GM21717 (cell line): ENCODE results near the gene ALPG.

Experiments
- ATAC-seq: cut with Tn5 transposase; IDR thresholded peaks from one replicate; pipeline ENCODE4 v1.9.1; 2021; ENCODE audit warnings: mild to moderate bottlenecking, moderate library complexity; ENCODE audit not compliant: unreplicated experiment

ALPG gene

GRCh38 chr2:232456296-232457120 is 49.9 kb downstream of the ALPG start:
- no peak for ATAC-seq

- ATAC-seq: no peak
Measured at GRCh38 chr2:232457121-232458011, 50.7 kb downstream of the ALPG start.

DNA sequence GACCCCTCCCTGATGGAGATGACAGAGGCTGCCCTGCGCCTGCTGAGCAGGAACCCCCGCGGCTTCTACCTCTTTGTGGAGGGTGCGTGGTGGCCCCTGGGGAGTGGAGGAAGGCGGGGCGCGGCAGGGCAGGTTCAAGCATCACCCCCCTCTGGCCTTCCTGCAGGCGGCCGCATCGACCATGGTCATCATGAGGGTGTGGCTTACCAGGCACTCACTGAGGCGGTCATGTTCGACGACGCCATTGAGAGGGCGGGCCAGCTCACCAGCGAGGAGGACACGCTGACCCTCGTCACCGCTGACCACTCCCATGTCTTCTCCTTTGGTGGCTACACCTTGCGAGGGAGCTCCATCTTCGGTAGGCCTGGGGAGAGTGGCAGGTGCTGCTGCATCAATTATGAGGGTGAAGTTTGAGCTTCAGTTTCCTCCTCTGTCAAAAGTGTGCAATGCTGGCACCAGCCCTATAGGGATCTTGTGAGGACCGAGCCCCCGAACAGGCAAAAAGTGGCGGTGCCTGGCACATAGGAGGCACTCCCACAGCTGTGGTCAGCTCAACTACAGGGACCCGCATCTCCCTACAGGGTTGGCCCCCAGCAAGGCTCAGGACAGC is 51.5 kb downstream of the ALPG start:
- no peak for ATAC-seq

DNA sequence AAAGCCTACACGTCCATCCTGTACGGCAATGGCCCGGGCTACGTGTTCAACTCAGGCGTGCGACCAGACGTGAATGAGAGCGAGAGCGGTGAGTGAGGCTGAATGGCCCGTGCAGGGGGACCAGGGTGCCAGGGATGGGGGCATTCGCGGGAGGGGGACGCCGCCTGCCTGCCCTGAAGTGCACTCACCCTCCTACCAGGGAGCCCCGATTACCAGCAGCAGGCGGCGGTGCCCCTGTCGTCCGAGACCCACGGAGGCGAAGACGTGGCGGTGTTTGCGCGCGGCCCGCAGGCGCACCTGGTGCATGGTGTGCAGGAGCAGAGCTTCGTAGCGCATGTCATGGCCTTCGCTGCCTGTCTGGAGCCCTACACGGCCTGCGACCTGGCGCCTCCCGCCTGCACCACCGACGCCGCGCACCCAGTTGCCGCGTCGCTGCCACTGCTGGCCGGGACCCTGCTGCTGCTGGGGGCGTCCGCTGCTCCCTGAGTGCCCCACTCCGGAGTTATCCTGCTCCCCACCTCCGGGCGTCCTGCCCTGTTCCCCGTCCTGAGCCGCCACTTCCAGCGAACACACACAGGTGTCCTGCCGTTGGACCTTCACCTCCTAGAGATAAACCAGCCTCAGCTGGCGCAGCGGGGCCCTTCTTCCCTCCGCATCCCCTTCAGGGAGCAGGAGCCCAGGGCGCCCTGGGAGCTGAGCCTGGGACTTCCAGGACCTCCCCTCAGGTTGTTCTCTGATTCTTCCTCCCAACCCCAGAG is 52.2 kb downstream of the ALPG start:
- ATAC-seq: no peak

- ATAC-seq: no peak
Measured at GRCh38 chr2:232459419-232460035, 52.9 kb downstream of the ALPG start.

DNA sequence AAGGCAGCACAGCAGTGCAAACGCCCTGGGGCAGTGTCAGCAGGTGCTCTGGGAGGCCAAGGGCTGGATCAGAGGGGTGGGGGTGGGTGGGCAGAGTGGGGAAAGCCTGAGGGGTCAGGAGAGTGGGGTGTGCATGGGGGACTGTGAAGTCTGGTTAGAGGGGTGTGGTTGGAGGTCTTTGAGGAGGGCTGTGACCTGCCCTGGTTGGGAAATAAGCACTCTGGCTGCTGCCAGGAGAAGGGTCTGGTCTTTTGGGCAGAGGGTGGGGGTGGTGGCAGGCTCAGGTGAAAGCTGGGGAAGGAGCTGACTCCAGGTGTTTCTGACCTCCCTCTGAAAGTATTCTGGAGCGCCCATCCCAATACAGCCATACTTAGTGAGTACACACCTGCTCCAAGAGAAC is 53.5 kb downstream of the ALPG start:
- ATAC-seq: no peak
